Heart right ventricle (tissue), 16 donors: ENCODE data around the gene LSG1. TPM values are rescaled to one million over a fixed set of nuclear protein-coding genes. Genes with fewer than 3 reads are reported as not detected.

Source experiments
- ATAC-seq, 8 donors: fragments of 200-7000 bp; cut with Tn5 transposase; one replicate each; pipeline ENCODE4 v1.9.1; 2020; ENCODE audit warnings: mild to moderate bottlenecking in 8 of 8, moderate library complexity in 8 of 8, moderate number of reproducible peaks in 1 of 8
- DNase-seq, 2 donors: peaks; one replicate each; pipeline ENCODE4 v3.0.0-alpha.2; 2020
- H3K27ac ChIP-seq, 10 donors: fragments of 200-600 bp; sonication (generic) in 2 of 10; one replicate each; pipeline versions ENCODE4 v1.5.0 to v1.8.0; 2020 to 2022; ENCODE audit warnings: mild to moderate bottlenecking in 3 of 10
- H3K27me3 ChIP-seq, 7 donors: fragments of 200-600 bp; one replicate each; pipeline ENCODE4 v1.8.0; 2021 to 2022; ENCODE audit warnings: mild to moderate bottlenecking in 2 of 7
- H3K36me3 ChIP-seq, 9 donors: fragments of 200-600 bp; sonication (generic) in 1 of 9; one replicate each; pipeline versions ENCODE4 v1.5.0 to v1.8.0; 2020 to 2022; ENCODE audit warnings: mild to moderate bottlenecking in 2 of 9
- H3K4me1 ChIP-seq, 9 donors: fragments of 200-600 bp; sonication (generic) in 1 of 9; one replicate each; pipeline versions ENCODE4 v1.5.0 to v1.8.0; 2020 to 2022; ENCODE audit warnings: mild to moderate bottlenecking in 4 of 9
- H3K4me3 ChIP-seq, 10 donors: fragments of 200-600 bp; sonication (generic) in 2 of 10; one replicate each; pipeline versions ENCODE4 v1.5.0 to v1.8.0; 2020 to 2022; ENCODE audit warnings: mild to moderate bottlenecking in 7 of 10, moderate library complexity in 2 of 10
- H3K9me3 ChIP-seq, 11 donors: fragments of 200-600 bp in 10 of 11; sonication (generic) in 2 of 11; one replicate each; pipeline versions ENCODE4 v1.5.0 to v1.8.0; 2013 to 2022; ENCODE audit warnings: mild to moderate bottlenecking in 2 of 11, control low read depth in 1 of 11, moderate library complexity in 1 of 11
- CTCF ChIP-seq, 9 donors: fragments of 200-600 bp; sonication (generic) in 2 of 9; IDR thresholded peaks; one replicate each; pipeline versions ENCODE4 v1.5.0 to v1.8.0; 2021 to 2022; ENCODE audit warnings: antibody characterized with exemption in 9 of 9, mild to moderate bottlenecking in 5 of 9, moderate library complexity in 1 of 9
- WGBS, 2 donors: extraction: QIAGEN DNeasy Blood & Tissue Kit; methylation state at CpG; one replicate each; pipeline ENCODE4 v1.1.7; 2013; ENCODE audit warnings: inconsistent platforms in 1 of 2; 5-methylcytosine and 5-hydroxymethylcytosine counted together
- intact Hi-C, 10 donors: fragments of 100-400 bp; cut with DNase I; formaldehyde crosslinking; loops; one replicate each; pipeline versions ENCODE4 v1.11.1 to v1.14.2; 2022
- polyA plus RNA-seq, 2 donors: library from polyadenylated mRNA; stranded (reverse); fragments of 200-250 nt; gene quantifications; one replicate each; pipeline ENCODE4 v1.2.3, GENCODE V29; 2013
- total RNA-seq, 10 donors: library from RNA; stranded (reverse); fragmentation: NEBNext Ultra II Directional in 3 of 10; extraction: Animal tissue kit (Norgen Biotek cat#: 25700) in 3 of 10; gene quantifications; one replicate each; pipeline versions ENCODE4 v1.2.1 to v1.2.4, GENCODE V29; 2021 to 2023
- donor health status: Arrhythmogenic right ventricular cardiomyopathy.
- donor health status: ischemic (EF 13 %, LVEDD 7.1; RV severe dilation, severe dysfunction).
- donor health status: healthy with polysubstance abuse.
- donor health status: DM: no; HTN: yes; CAD: no.
- donor health status: DM: no; HTN: no; CAD: no.
- donor health status: ischemic (EF 25% LVEDD 6.9; RV normal size, moderate dysfunction).
- donor health status: ischemic (EF 25% LVEDD 5.7; RV mildly dilated, moderate dysfunction).
- donor health status: healthy.
- donor health status: DM: yes; HTN: yes; CAD: no.
- donor health status: Ischemic cardiomyopathy.
- donor health status: ischemic (EF 35%, LVEDD 5.7; RV mildly dilated, moderate dysfunction).
- donor health status: nonischemic (EF 11% LVEDD 7.7; RV severe dilation, severe dysfunction).
- donor health status: DM: yes; HTN: yes; CAD: no.
- donor health status: PGD.
- donor health status: ischemic (EF 29% LVEDD 5.4; RV normal size, mild dysfunction).
- donor health status: nonischemic (EF 23%, LVEDD 6.1; RV moderate dilation, normal function).

The LSG1 gene
- total and polyA plus RNA-seq, 12 donors = 11.3 to 22.1 (median 18.5) TPM

- no peaks in the 10 kb centered on the region for H3K9me3 ChIP-seq
- peak; percentile 15 to 54 (median 26) for ATAC-seq
- H3K4me3 ChIP-seq = peak overlapping the region; percentile 60 to 98 (median 86)
- peak overlapping the region; percentile 76 to 96 (median 90) for H3K27ac ChIP-seq
- TF ChIP-seq CTCF (IDR thresholded peaks at IDR 0.05) = peak in 8 of 9 donors; percentile 39 to 70 (median 50)
- intact Hi-C loops = loop anchor here in 9 of 10 donors (2.0 to 10.0 kb wide), 20 partner anchors 50 to 837 kb away; no protein-coding TSS in a partner anchor
- H3K4me1 ChIP-seq = peaks cover 19 to 76% (median 59%) of the 10 kb centered on the region in 9 donors
- 2 to 12% methylated on average over 51 to 57 of the region's 57 CpGs for WGBS, 2 donors
- peak; percentile 62 to 75 for DNase-seq
- peaks cover 0 to 16% (median 0%) of the 10 kb centered on the region in 9 donors for H3K36me3 ChIP-seq
- H3K27me3 ChIP-seq = no peaks in the 10 kb centered on the region
These were observed 15.7 kb upstream of the LSG1 start for GRCh38 chr3:194687638-194688199.

GRCh38 chr3:194686816-194687637, 15.0 kb upstream of the LSG1 start:
- Histone ChIP-seq H3K4me1 (peaks cover 19 to 80% (median 65%) of the 10 kb centered on the region in 9 donors), H3K9me3 (no peaks in the 10 kb centered on the region), H3K36me3 (peaks cover 0 to 16% (median 0%) of the 10 kb centered on the region in 9 donors), H3K4me3 (peak overlapping the region; percentile 60 to 98 (median 86)), H3K27ac (peak overlapping the region; percentile 35 to 96 (median 88)), H3K27me3 (no peaks in the 10 kb centered on the region)
- intact Hi-C loops = loop anchor here in 9 of 10 donors (5.0 to 10.0 kb wide), 18 partner anchors 50 to 838 kb away; no protein-coding TSS in a partner anchor
- TF ChIP-seq CTCF (IDR thresholded peaks at IDR 0.05) = no peak
- ATAC-seq (peak; percentile 8 to 58 (median 24)), DNase-seq (peak; percentile 41 to 77)
- 2 to 4% methylated on average over 86 of the region's 86 CpGs for WGBS, 2 donors

GRCh38 chr3:194686414-194686815, 14.4 kb upstream of the LSG1 start:
- no peak for TF ChIP-seq CTCF (IDR thresholded peaks at IDR 0.05)
- intact Hi-C loops = loop anchor here in 9 of 10 donors (5.0 to 10.0 kb wide), 18 partner anchors 51 to 838 kb away; no protein-coding TSS in a partner anchor
- H3K9me3 ChIP-seq = no peaks in the 10 kb centered on the region
- H3K4me3 ChIP-seq = peak overlapping the region; percentile 60 to 98 (median 86)
- peak overlapping the region; percentile 35 to 96 (median 88) for H3K27ac ChIP-seq
- DNase-seq = peak in 1 of 2 donors; percentile 11
- 0% methylated on average over 29 of the region's 29 CpGs for WGBS, 2 donors
- peaks cover 0 to 16% (median 0%) of the 10 kb centered on the region in 9 donors for H3K36me3 ChIP-seq
- H3K4me1 ChIP-seq = peaks cover 19 to 73% (median 64%) of the 10 kb centered on the region in 9 donors
- peak in 1 of 8 donors; percentile 1 for ATAC-seq
- no peaks in the 10 kb centered on the region for H3K27me3 ChIP-seq
